K562 (cell line): ENCODE results near the gene NNAT. TPM values are rescaled to one million over a fixed set of nuclear protein-coding genes. Genes with fewer than 3 reads are reported as not detected.

Experiments used
- ATAC-seq: fragments of 200-7000 bp; cut with Tn5 transposase; 3 replicates; pipeline ENCODE4 v1.9.1; 2020; ENCODE audit warnings: moderate library complexity
- BruUV-seq: library from RNA; stranded (reverse); fragments of 400-500 nt; replicated peaks from 2 replicates; lab custom pipeline; 2021; lab: Mats Ljungman, UMichigan
- CTCF ChIA-PET: fragments of 300-600 bp; formaldehyde crosslinking; extraction: SDS; loops from one replicate; lab custom pipeline; 2021; ENCODE audit warnings: low intra/inter-chr PET ratio; lab: Yijun Ruan, JAX
- POLR2A ChIA-PET: fragments of 300-600, 350-650 bp; sonication (Branson Sonifier 250); formaldehyde crosslinking; extraction: SDS; loops from one replicate; lab custom pipeline; 2021; ENCODE audit warnings: antibody characterized with exemption, inconsistent platforms; lab: Yijun Ruan, JAX
- DNase-seq, 4 experiments: peaks; one replicate each; pipeline versions ENCODE4 v3.0.0 to v3.0.0-alpha.2; 2011 to 2018; ENCODE audit warnings: low spot score in 3 of 4, mixed read lengths in 3 of 4; ENCODE audit errors: extremely low read depth in 1 of 4
- FAIRE-seq: peaks from 2 replicates; lab custom pipeline; 2011; peaks lifted over from hg19 to GRCh38; lab: Jason Lieb, UNC
- H2AFZ ChIP-seq: 2 replicates; pipeline ENCODE4 v1.6.0; 2011; ENCODE audit warnings: low read depth, low read length, control low read depth, inconsistent platforms
- H3K27ac ChIP-seq: fragments of 200-600 bp; 3 replicates; pipeline ENCODE4 v1.8.0; 2011; ENCODE audit warnings: low read depth, mild to moderate bottlenecking, control low read depth, inconsistent platforms, low read length, moderate library complexity, mixed read lengths; ENCODE audit errors: extremely low read depth
- H3K27me3 ChIP-seq, 2 experiments: fragments of 300-600 bp in 1 of 2; 2 replicates in 1 of 2; 3 replicates in 1 of 2; pipeline versions ENCODE4 v1.6.0 to v1.8.0; 2011; ENCODE audit warnings: inconsistent platforms in 2 of 2, low read length in 2 of 2, mild to moderate bottlenecking in 1 of 2, mixed read lengths in 1 of 2, moderate library complexity in 1 of 2; ENCODE audit not compliant: control insufficient read depth in 2 of 2, insufficient read depth in 2 of 2
- H3K36me3 ChIP-seq: fragments of 300-600 bp; 3 replicates; pipeline ENCODE4 v1.8.0; 2011; ENCODE audit warnings: mild to moderate bottlenecking, low read length, inconsistent platforms; ENCODE audit not compliant: control insufficient read depth, insufficient read depth
- H3K4me1 ChIP-seq, 2 experiments: fragments of 200-600 bp in 1 of 2; replicated peaks in 1 of 2; 2 replicates in 1 of 2; 3 replicates in 1 of 2; pipeline versions ENCODE4 v1.5.1 to v1.8.0; 2011; ENCODE audit warnings: inconsistent platforms in 2 of 2, low read length in 2 of 2, mild to moderate bottlenecking in 1 of 2, mixed read lengths in 1 of 2, moderate library complexity in 1 of 2; ENCODE audit not compliant: control insufficient read depth in 2 of 2, insufficient read depth in 2 of 2
- H3K4me2 ChIP-seq: 2 replicates; pipeline ENCODE4 v1.6.1; 2011; ENCODE audit warnings: low read length, control low read depth, inconsistent platforms, mixed read lengths; ENCODE audit not compliant: insufficient read depth
- H3K4me3 ChIP-seq: fragments of 200-600 bp; sonication (generic), shearing (Covaris generic); 2 replicates; pipeline ENCODE4 v1.5.1; 2016; ENCODE audit warnings: control low read depth, inconsistent platforms
- H3K79me2 ChIP-seq: fragments of 200-600 bp; 3 replicates; pipeline ENCODE4 v1.8.0; 2011; ENCODE audit warnings: low read length, inconsistent platforms; ENCODE audit not compliant: control insufficient read depth, insufficient read depth
- H3K9ac ChIP-seq, 2 experiments: 2 replicates each; pipeline versions ENCODE4 v1.6.0 to v1.6.1; 2011; ENCODE audit warnings: low read depth in 2 of 2, low read length in 2 of 2, control low read depth in 1 of 2, inconsistent platforms in 1 of 2, mild to moderate bottlenecking in 1 of 2, mixed read lengths in 1 of 2; ENCODE audit not compliant: insufficient read depth in 1 of 2
- H3K9me1 ChIP-seq: one replicate; pipeline ENCODE4 v1.6.0; 2011; ENCODE audit warnings: inconsistent platforms, mild to moderate bottlenecking, low read length, moderate library complexity; ENCODE audit not compliant: control insufficient read depth, insufficient read depth
- H3K9me3 ChIP-seq: replicated peaks from 2 replicates; pipeline ENCODE4 v1.5.1; 2011; ENCODE audit warnings: low read depth, low read length, inconsistent platforms; ENCODE audit not compliant: control insufficient read depth, insufficient read depth
- H4K20me1 ChIP-seq: replicated peaks from 2 replicates; pipeline ENCODE4 v1.6.1; 2011; ENCODE audit warnings: low read length, inconsistent platforms, mixed read lengths; ENCODE audit not compliant: control insufficient read depth, insufficient read depth
- FIP1L1 ChIP-seq: fragments of 200-400 bp; formaldehyde crosslinking; IDR thresholded peaks from 2 replicates; pipeline ENCODE4 v1.6.1; 2018; ENCODE audit warnings: mild to moderate bottlenecking, low read depth, low read length; ENCODE audit not compliant: poor library complexity, severe bottlenecking
- GTF2E2 ChIP-seq: fragments of 200-800 bp; sonication (Bioruptor generic); IDR thresholded peaks from 2 replicates; pipeline ENCODE4 v1.6.1; 2016; ENCODE audit warnings: missing genetic modification characterization, missing compliant biosample characterization
- PCBP2 ChIP-seq: fragments of 200-400 bp; formaldehyde crosslinking; IDR thresholded peaks from 2 replicates; pipeline ENCODE4 v1.6.1; 2018; ENCODE audit warnings: low read length, low read depth, mild to moderate bottlenecking, moderate library complexity; ENCODE audit not compliant: poor library complexity, severe bottlenecking
- RB1 ChIP-seq: fragments of 450-650 bp; IDR thresholded peaks from 2 replicates; pipeline ENCODE4 v1.6.1; 2017; ENCODE audit warnings: low read depth, mild to moderate bottlenecking
- SIN3B ChIP-seq: fragments of 450-650 bp; IDR thresholded peaks from 2 replicates; pipeline ENCODE4 v1.6.1; 2017; ENCODE audit warnings: low read depth, mild to moderate bottlenecking, moderate library complexity
- ZFP91 ChIP-seq: sonication (generic); formaldehyde crosslinking; IDR thresholded peaks from 2 replicates; pipeline ENCODE4 v1.8.0; 2022; ENCODE audit warnings: mild to moderate bottlenecking, missing genetic modification reagents
- ZNF217 ChIP-seq: sonication (generic); formaldehyde crosslinking; IDR thresholded peaks from 2 replicates; pipeline ENCODE4 v1.8.0; 2022; ENCODE audit warnings: mild to moderate bottlenecking, missing genetic modification reagents
- ZNF232 ChIP-seq: sonication (generic); formaldehyde crosslinking; IDR thresholded peaks from 2 replicates; pipeline ENCODE4 v1.8.0; 2022; ENCODE audit warnings: mild to moderate bottlenecking, missing genetic modification reagents
- WGBS: fragments of 100-300 bp; shearing (Covaris generic); methylation state at CpG from one replicate; pipeline ENCODE4 v1.1.6; 2016; ENCODE audit warnings: low coverage, mixed read lengths; ENCODE audit not compliant: insufficient coverage; ENCODE audit errors: missing lambda C conversion rate; 5-methylcytosine and 5-hydroxymethylcytosine counted together
- in situ Hi-C: fragments of 300-500 bp; cut with MboI; formaldehyde crosslinking; loops from 4 replicates; pipeline ENCODE4 v1.15.0; 2018; ENCODE audit warnings: inconsistent platforms, mixed read lengths
- intact Hi-C: fragments of 100-400 bp; cut with micrococcal nuclease; formaldehyde crosslinking; loops from 2 replicates; pipeline ENCODE4 v1.14.2; 2022
- polyA plus RNA-seq, 8 experiments: library from polyadenylated mRNA; depleted of rRNA in 4 of 8; stranded (reverse) in 5 of 8; unstranded in 3 of 8; fragments of >200 nt; fragmentation: Nextera tagmentation in 2 of 8; fragmentation: Illumina TruSeq in 1 of 8; extraction: Ambion mirVana in 2 of 8; extraction: Trizol in 1 of 8; gene quantifications; 2 replicates each; pipeline versions ENCODE4 v1.2.1 to v1.2.3, GENCODE V29; 2011 to 2014; ENCODE audit warnings: inconsistent platforms in 1 of 8, missing spikeins in 1 of 8
- total RNA-seq, 7 experiments: library from RNA; depleted of rRNA in 6 of 7; stranded (reverse); fragments of >200 nt in 6 of 7; fragmentation: Illumina TruSeq in 2 of 7; extraction: Trizol in 2 of 7; gene quantifications; 2 replicates each; pipeline versions ENCODE4 v1.2.1 to v1.2.3, GENCODE V29; 2011 to 2021; ENCODE audit warnings: low replicate concordance in 1 of 7
- TF ChIP-seq, protein P1 (sequence below), 3 experiments: IDR thresholded peaks in 2 of 3; conservative IDR thresholded peaks in 1 of 3; 2 replicates each; pipeline ENCODE4 v1.5.1; 2011 to 2012; ENCODE audit warnings: low read length in 3 of 3, mild to moderate bottlenecking in 3 of 3, control low read depth in 2 of 3, improper control_type of control experiment in 1 of 3, inconsistent platforms in 1 of 3, low read depth in 1 of 3, mixed read lengths in 1 of 3, moderate library complexity in 1 of 3; ENCODE audit not compliant: insufficient read depth in 2 of 3

Gene NNAT
- total and polyA plus RNA-seq, 9 of the 15 experiments (the other 6 are each of a cell fraction or from before 2014, with no cell fraction given): 0.13 TPM; not detected in 8

- TF ChIP-seq SIN3B (no peak), ZNF232 (no peak), ZNF217 (no peak), ZFP91 (CRISPR knock-in tag) (no peak), PCBP2 (no peak), GTF2E2 (tag) (no peak)
Measured at GRCh38 chr20:37500311-37500710, 20.7 kb upstream of the NNAT start (continued).

DNA sequence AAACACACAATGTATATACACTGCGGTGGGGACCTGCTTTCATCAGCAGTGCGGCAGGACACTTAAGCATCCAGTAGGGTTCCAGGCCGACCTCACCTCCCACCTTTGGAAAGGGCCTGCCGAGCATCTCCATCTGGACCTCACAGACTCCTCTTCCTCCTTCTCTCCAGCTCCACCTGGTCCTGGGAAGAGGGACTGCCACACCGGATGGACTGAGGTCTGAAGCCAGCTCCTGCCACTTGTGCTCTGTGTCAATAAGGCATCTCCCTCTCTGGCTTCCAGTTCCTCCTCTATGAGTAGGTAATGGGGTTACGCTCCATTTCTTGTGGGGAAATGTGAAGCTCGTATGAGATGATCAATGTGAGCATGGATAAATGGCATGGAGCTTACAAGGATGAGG, 19.1 kb upstream of the NNAT start:
- Histone ChIP-seq H3K9me1 (no peaks in the 10 kb centered on the region), H2AFZ (no peak overlapping the region), H3K36me3 (no peaks in the 10 kb centered on the region), H3K27me3 (no peaks in the 10 kb centered on the region), H3K4me3 (no peak overlapping the region), H3K27ac (no peak overlapping the region), H3K4me2 (no peak overlapping the region), H3K9me3 (no peaks in the 10 kb centered on the region), H3K4me1 (no peaks in the 10 kb centered on the region; a peak in 1 of 5 replicates), H4K20me1 (peaks cover 12% of the 10 kb centered on the region; the same call in 1 of the 2 replicates), H3K9ac (no peak overlapping the region), H3K79me2 (no peaks in the 10 kb centered on the region)
- in situ Hi-C loops: no loop called here
- no TSS peak for BruUV-seq
- no peak for DNase-seq
- ChIA-PET CTCF (no interaction called here), POLR2A (interaction anchor here (0.9 to 1.3 kb wide), 2 partner anchors 10 to 12 kb away, joined by 4 read pairs; no protein-coding TSS in a partner anchor)
- intact Hi-C loops: no loop called here
- 45% methylated on average over 5 of the region's 7 CpGs for whole genome bisulfite sequencing
- ATAC-seq: peak; percentile 35; the same call in 2 of the 3 replicates
- TF ChIP-seq FIP1L1: no peak
- no peak for TF ChIP-seq RB1
- TF ChIP-seq, protein P1, sequence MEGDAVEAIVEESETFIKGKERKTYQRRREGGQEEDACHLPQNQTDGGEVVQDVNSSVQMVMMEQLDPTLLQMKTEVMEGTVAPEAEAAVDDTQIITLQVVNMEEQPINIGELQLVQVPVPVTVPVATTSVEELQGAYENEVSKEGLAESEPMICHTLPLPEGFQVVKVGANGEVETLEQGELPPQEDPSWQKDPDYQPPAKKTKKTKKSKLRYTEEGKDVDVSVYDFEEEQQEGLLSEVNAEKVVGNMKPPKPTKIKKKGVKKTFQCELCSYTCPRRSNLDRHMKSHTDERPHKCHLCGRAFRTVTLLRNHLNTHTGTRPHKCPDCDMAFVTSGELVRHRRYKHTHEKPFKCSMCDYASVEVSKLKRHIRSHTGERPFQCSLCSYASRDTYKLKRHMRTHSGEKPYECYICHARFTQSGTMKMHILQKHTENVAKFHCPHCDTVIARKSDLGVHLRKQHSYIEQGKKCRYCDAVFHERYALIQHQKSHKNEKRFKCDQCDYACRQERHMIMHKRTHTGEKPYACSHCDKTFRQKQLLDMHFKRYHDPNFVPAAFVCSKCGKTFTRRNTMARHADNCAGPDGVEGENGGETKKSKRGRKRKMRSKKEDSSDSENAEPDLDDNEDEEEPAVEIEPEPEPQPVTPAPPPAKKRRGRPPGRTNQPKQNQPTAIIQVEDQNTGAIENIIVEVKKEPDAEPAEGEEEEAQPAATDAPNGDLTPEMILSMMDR (IDR thresholded peaks at IDR 0.05 in 2 of 3, conservative IDR thresholded peaks at IDR 0.05 in 1 of 3; ENCODE audit: insufficient read depth in 2 of 3, low read depth in 1 of 3, low read length in 3 of 3): 0 out of 6 replicates have a peak, but pooled peaks of 2 of the 3 experiments have one; percentile 4 to 7
- FAIRE-seq: no peak
